NCI-H1105 treated with DMSO at 0.1 percent for 48 hours (cell line): Measurements from ENCODE around the gene TUBAL3.
"Not testable (repeated sequence)": the region's sequence is repeated elsewhere in the genome, so short reads cannot be mapped to it uniquely, and the experiment has no call there.

ENCODE experiments used
- DNase-seq: peaks from one replicate; lab custom pipeline; 2025; lab: John Stamatoyannopoulos, UW

TUBAL3 gene

GRCh38 chr10:5379202-5379601, 25.4 kb downstream of the TUBAL3 start:
- DNase-seq = not testable (repeated sequence)

- DNase-seq = no peak
Observed at GRCh38 chr10:5376450-5376849, 28.2 kb downstream of the TUBAL3 start.

- DNase-seq = no peak
Observed at GRCh38 chr10:5373891-5374611, 30.6 kb downstream of the TUBAL3 start.

- DNase-seq = no peak
Observed at GRCh38 chr10:5373307-5373706, 31.3 kb downstream of the TUBAL3 start.

- no peak for DNase-seq
Observed at GRCh38 chr10:5370493-5371352, 33.9 kb downstream of the TUBAL3 start.

GRCh38 chr10:5369362-5370158, 35.1 kb downstream of the TUBAL3 start:
- DNase-seq = no peak

- DNase-seq = no peak
Observed at GRCh38 chr10:5365928-5366327, 38.7 kb downstream of the TUBAL3 start.

GRCh38 chr10:5364890-5365338, 39.7 kb downstream of the TUBAL3 start, which contains the start of gene UCN3:
Gene UCN3, plus strand, starts transcription at chr10:5364966. Its CDS starts 8,755 bp downstream, at chr10:5373721.
- DNase-seq = no peak

- DNase-seq = no peak
Observed at GRCh38 chr10:5364374-5364773, 40.3 kb downstream of the TUBAL3 start.

GRCh38 chr10:5362873-5363272, 41.8 kb downstream of the TUBAL3 start:
- DNase-seq = no peak

GRCh38 chr10:5361966-5362365, 42.7 kb downstream of the TUBAL3 start:
- DNase-seq = no peak

- no peak for DNase-seq
Observed at GRCh38 chr10:5360318-5360915, 44.2 kb downstream of the TUBAL3 start.

- no peak for DNase-seq
Observed at GRCh38 chr10:5356302-5356763, 48.3 kb downstream of the TUBAL3 start.

- DNase-seq = no peak
Observed at GRCh38 chr10:5355594-5356301, 48.9 kb downstream of the TUBAL3 start.

- DNase-seq = no peak
Observed at GRCh38 chr10:5354068-5354467, 50.6 kb downstream of the TUBAL3 start.

- no peak for DNase-seq
Observed at GRCh38 chr10:5349362-5349761, 55.3 kb downstream of the TUBAL3 start.

GRCh38 chr10:5346881-5347280, 57.7 kb downstream of the TUBAL3 start:
- DNase-seq = no peak

- no peak for DNase-seq
Observed at GRCh38 chr10:5344746-5345145, 59.9 kb downstream of the TUBAL3 start.

GRCh38 chr10:5343979-5344378, 60.6 kb downstream of the TUBAL3 start:
- DNase-seq = no peak

GRCh38 chr10:5343561-5343960, 61.1 kb downstream of the TUBAL3 start:
- no peak for DNase-seq
